AG10803 (cell line): ENCODE data around the gene METAP2.

Experiments used
- DNase-seq: peaks from one replicate; pipeline ENCODE4 v3.0.0; 2010; ENCODE audit warnings: low read depth
- H3K4me3 ChIP-seq: 2 replicates; pipeline ENCODE4 v1.5.1; 2011; ENCODE audit warnings: mild to moderate bottlenecking, low read length, control low read depth
- CTCF ChIP-seq: conservative IDR thresholded peaks from 2 replicates; pipeline ENCODE4 v1.5.1; 2011; ENCODE audit warnings: mild to moderate bottlenecking, low read length, control low read depth, inconsistent platforms

METAP2 gene

GRCh38 chr12:95548539-95549391 lies 74.8 kb downstream of the METAP2 start:
- no peak for TF ChIP-seq CTCF
- H3K4me3 ChIP-seq = peak overlapping the region; percentile 42
- DNase-seq = no peak

GRCh38 chr12:95549392-95550084 lies 75.6 kb downstream of the METAP2 start:
- no peak overlapping the region for H3K4me3 ChIP-seq
- no peak for TF ChIP-seq CTCF
- no peak for DNase-seq

- no peak for DNase-seq
- TF ChIP-seq CTCF = no peak
- no peak within 1 kb of the TSS for H3K4me3 ChIP-seq
These were observed 77.4 kb downstream of the METAP2 start, which contains the start of gene USP44 for GRCh38 chr12:95551305-95551704. TSS of gene USP44 (minus strand) at chr12:95551476. CDS start at chr12:95534256, 17,220 bp downstream.

GRCh38 chr12:95551913-95552516 lies 78.1 kb downstream of the METAP2 start:
- no peak for TF ChIP-seq CTCF
- no peak for DNase-seq
- no peak overlapping the region for H3K4me3 ChIP-seq

GRCh38 chr12:95553197-95553943 lies 79.4 kb downstream of the METAP2 start:
- no peak for DNase-seq
- H3K4me3 ChIP-seq = no peak overlapping the region
- no peak for TF ChIP-seq CTCF

- no peak for TF ChIP-seq CTCF
- DNase-seq = no peak
- no peak overlapping the region for H3K4me3 ChIP-seq
These were observed 80.7 kb downstream of the METAP2 start for GRCh38 chr12:95554532-95555071.
